K562 (cell line): ENCODE results near the gene DNMBP.

ENCODE experiments used
- CTCF ChIP-seq, 3 experiments: IDR thresholded peaks in 2 of 3; conservative IDR thresholded peaks in 1 of 3; 2 replicates each; pipeline ENCODE4 v1.5.1; 2011 to 2012; ENCODE audit warnings: low read length in 3 of 3, mild to moderate bottlenecking in 3 of 3, control low read depth in 2 of 3, improper control_type of control experiment in 1 of 3, inconsistent platforms in 1 of 3, low read depth in 1 of 3, mixed read lengths in 1 of 3, moderate library complexity in 1 of 3; ENCODE audit not compliant: insufficient read depth in 2 of 3
- CUX1 ChIP-seq: fragments of 200-800 bp; sonication (Bioruptor generic); IDR thresholded peaks from 2 replicates; pipeline ENCODE4 v1.6.1; 2016; ENCODE audit warnings: missing genetic modification characterization, missing compliant biosample characterization
- CXXC5 ChIP-seq: fragments of 250-450 bp; sonication (Bioruptor Pico); IDR thresholded peaks from 2 replicates; pipeline ENCODE4 v1.8.0; 2022; ENCODE audit warnings: inconsistent platforms, mild to moderate bottlenecking, moderate library complexity
- EGR1 ChIP-seq: fragments of 450-650 bp; conservative IDR thresholded peaks from 2 replicates; pipeline ENCODE4 v1.6.1; 2017; ENCODE audit warnings: mild to moderate bottlenecking
- EP300 ChIP-seq: IDR thresholded peaks from 2 replicates; pipeline ENCODE4 v1.6.1; 2012; ENCODE audit warnings: low read length, improper control_type of control experiment
- HIVEP1 ChIP-seq: fragments of 250-450 bp; sonication (Bioruptor Pico); IDR thresholded peaks from 2 replicates; pipeline ENCODE4 v1.4.0; 2020; ENCODE audit warnings: mild to moderate bottlenecking
- IRF2 ChIP-seq: sonication (generic); formaldehyde crosslinking; IDR thresholded peaks from 2 replicates; pipeline ENCODE4 v1.8.1; 2022; ENCODE audit warnings: mild to moderate bottlenecking, missing genetic modification reagents
- KDM2B ChIP-seq: fragments of 250-450 bp; sonication (Bioruptor Pico); IDR thresholded peaks from 2 replicates; pipeline ENCODE4 v1.8.0; 2021; ENCODE audit warnings: mild to moderate bottlenecking, moderate library complexity
- MBD1 ChIP-seq: fragments of 250-450 bp; sonication (Bioruptor Pico); IDR thresholded peaks from 2 replicates; pipeline ENCODE4 v1.8.0; 2022; ENCODE audit warnings: inconsistent platforms
- PML ChIP-seq: IDR thresholded peaks from 2 replicates; pipeline ENCODE4 v1.6.1; 2012; ENCODE audit warnings: low read length, inconsistent platforms
- POLR2AphosphoS5 ChIP-seq: IDR thresholded peaks from 2 replicates; pipeline ENCODE4 v1.6.1; 2011; ENCODE audit warnings: mild to moderate bottlenecking, low read depth, low read length, moderate library complexity; ENCODE audit not compliant: control insufficient read depth, insufficient read depth
- SRF ChIP-seq, 2 experiments: fragments of 250-450, 450-650 bp in 1 of 2; sonication (Bioruptor Pico) in 1 of 2; sonication (generic) in 1 of 2; formaldehyde crosslinking; IDR thresholded peaks; 2 replicates each; pipeline versions ENCODE4 v1.5.0 to v1.5.1; 2020 to 2022; ENCODE audit warnings: mild to moderate bottlenecking in 1 of 2, missing genetic modification reagents in 1 of 2
- ZBTB33 ChIP-seq: sonication (generic); formaldehyde crosslinking; IDR thresholded peaks from 2 replicates; pipeline ENCODE4 v1.8.1; 2023; ENCODE audit warnings: mild to moderate bottlenecking, missing genetic modification reagents
- ZEB2 ChIP-seq: fragments of 450-650 bp; IDR thresholded peaks from 2 replicates; pipeline ENCODE4 v1.6.1; 2016

GRCh38 chr10:99844433-99844955, 165.3 kb downstream of the DNMBP start:
- TF ChIP-seq CUX1 (CRISPR knock-in tag), result no peak
- TF ChIP-seq CXXC5 (CRISPR knock-in tag), result no peak
- no peak for TF ChIP-seq POLR2AphosphoS5
- no peak for TF ChIP-seq PML
- TF ChIP-seq HIVEP1 (CRISPR knock-in tag), result no peak
- TF ChIP-seq ZEB2, result no peak
- no peak for TF ChIP-seq EP300
- TF ChIP-seq ZBTB33 (CRISPR knock-in tag), result no peak
- no peak for TF ChIP-seq KDM2B
- no peak for TF ChIP-seq CTCF (IDR thresholded peaks at IDR 0.05 in 2 of 3, conservative IDR thresholded peaks at IDR 0.05 in 1 of 3; ENCODE audit: insufficient read depth in 2 of 3, low read depth in 1 of 3, low read length in 3 of 3)
- no peak for TF ChIP-seq EGR1
- no peak for TF ChIP-seq MBD1 (CRISPR knock-in tag)
- TF ChIP-seq SRF (CRISPR knock-in tag; IDR thresholded peaks at IDR 0.05), result no peak
- no peak for TF ChIP-seq IRF2 (CRISPR knock-in tag)
